OCI-LY3 (cell line): ENCODE results near the gene GPR34.

ENCODE experiments used
- EZH2phosphoT487 ChIP-seq: fragments of 200-600 bp; shearing (Covaris generic); IDR thresholded peaks from 2 replicates; pipeline ENCODE4 v1.6.1; 2018; ENCODE audit warnings: antibody characterized with exemption, mixed run types, low read depth
- TF ChIP-seq, protein P1 (sequence below): fragments of 200-600, 300-600 bp; sonication (generic); IDR thresholded peaks from 2 replicates; pipeline ENCODE4 v1.5.1; 2014; ENCODE audit warnings: antibody characterized with exemption, low read length, low read depth

- TF ChIP-seq, protein P1, sequence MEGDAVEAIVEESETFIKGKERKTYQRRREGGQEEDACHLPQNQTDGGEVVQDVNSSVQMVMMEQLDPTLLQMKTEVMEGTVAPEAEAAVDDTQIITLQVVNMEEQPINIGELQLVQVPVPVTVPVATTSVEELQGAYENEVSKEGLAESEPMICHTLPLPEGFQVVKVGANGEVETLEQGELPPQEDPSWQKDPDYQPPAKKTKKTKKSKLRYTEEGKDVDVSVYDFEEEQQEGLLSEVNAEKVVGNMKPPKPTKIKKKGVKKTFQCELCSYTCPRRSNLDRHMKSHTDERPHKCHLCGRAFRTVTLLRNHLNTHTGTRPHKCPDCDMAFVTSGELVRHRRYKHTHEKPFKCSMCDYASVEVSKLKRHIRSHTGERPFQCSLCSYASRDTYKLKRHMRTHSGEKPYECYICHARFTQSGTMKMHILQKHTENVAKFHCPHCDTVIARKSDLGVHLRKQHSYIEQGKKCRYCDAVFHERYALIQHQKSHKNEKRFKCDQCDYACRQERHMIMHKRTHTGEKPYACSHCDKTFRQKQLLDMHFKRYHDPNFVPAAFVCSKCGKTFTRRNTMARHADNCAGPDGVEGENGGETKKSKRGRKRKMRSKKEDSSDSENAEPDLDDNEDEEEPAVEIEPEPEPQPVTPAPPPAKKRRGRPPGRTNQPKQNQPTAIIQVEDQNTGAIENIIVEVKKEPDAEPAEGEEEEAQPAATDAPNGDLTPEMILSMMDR = no peak
- TF ChIP-seq EZH2phosphoT487 = no peak
These were observed 33.4 kb downstream of the GPR34 start for GRCh38 chrX:41722214-41722613.
